Measurements from ENCODE around the gene YY2. TPM values are rescaled to one million over a fixed set of nuclear protein-coding genes. Genes with fewer than 3 reads are reported as not detected.

YY2 gene
- total RNA-seq, 1 donor from 2014 or later, result 2.0 TPM

- Histone ChIP-seq H3K9ac (ENCODE audit: low read length) (no peak overlapping the region), H3K79me2 (ENCODE audit: insufficient read depth, low read length) (no peaks in the 10 kb centered on the region), H3K9me3 (ENCODE audit: insufficient read depth, low read depth, low read length) (no peaks in the 10 kb centered on the region), H3K36me3 (ENCODE audit: insufficient read depth, low read length) (no peaks in the 10 kb centered on the region), H3K27me3 (ENCODE audit: insufficient read depth, low read length) (no peaks in the 10 kb centered on the region), H4K20me1 (ENCODE audit: insufficient read depth, low read length) (no peaks in the 10 kb centered on the region), H3K4me3 (ENCODE audit: insufficient read depth, low read depth, low read length) (no peak overlapping the region), H3K4me2 (ENCODE audit: low read length) (no peak overlapping the region), H3K27ac (ENCODE audit: low read depth, low read length) (no peak overlapping the region), H2AFZ (ENCODE audit: low read depth, low read length) (no peak overlapping the region), H3K4me1 (ENCODE audit: insufficient read depth, low read length) (no peaks in the 10 kb centered on the region)
- Mint-ChIP-seq H3K36me3 (ENCODE audit: low read depth, unreplicated experiment) (no peaks in the 10 kb centered on the region), H3K4me1 (ENCODE audit: low read depth, unreplicated experiment) (peaks cover 16% of the 10 kb centered on the region), H3K4me3 (ENCODE audit: unreplicated experiment) (no peak overlapping the region), H3K9me3 (ENCODE audit: unreplicated experiment) (no peaks in the 10 kb centered on the region), H3K27ac (ENCODE audit: unreplicated experiment) (peak overlapping the region; percentile 62), H3K27me3 (ENCODE audit: low read depth, unreplicated experiment) (no peaks in the 10 kb centered on the region)
- DNase-seq (ENCODE audit: low read depth), result peak; percentile 63
- TF ChIP-seq, protein P1, sequence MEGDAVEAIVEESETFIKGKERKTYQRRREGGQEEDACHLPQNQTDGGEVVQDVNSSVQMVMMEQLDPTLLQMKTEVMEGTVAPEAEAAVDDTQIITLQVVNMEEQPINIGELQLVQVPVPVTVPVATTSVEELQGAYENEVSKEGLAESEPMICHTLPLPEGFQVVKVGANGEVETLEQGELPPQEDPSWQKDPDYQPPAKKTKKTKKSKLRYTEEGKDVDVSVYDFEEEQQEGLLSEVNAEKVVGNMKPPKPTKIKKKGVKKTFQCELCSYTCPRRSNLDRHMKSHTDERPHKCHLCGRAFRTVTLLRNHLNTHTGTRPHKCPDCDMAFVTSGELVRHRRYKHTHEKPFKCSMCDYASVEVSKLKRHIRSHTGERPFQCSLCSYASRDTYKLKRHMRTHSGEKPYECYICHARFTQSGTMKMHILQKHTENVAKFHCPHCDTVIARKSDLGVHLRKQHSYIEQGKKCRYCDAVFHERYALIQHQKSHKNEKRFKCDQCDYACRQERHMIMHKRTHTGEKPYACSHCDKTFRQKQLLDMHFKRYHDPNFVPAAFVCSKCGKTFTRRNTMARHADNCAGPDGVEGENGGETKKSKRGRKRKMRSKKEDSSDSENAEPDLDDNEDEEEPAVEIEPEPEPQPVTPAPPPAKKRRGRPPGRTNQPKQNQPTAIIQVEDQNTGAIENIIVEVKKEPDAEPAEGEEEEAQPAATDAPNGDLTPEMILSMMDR (IDR thresholded peaks at IDR 0.05; ENCODE audit: insufficient read depth, low read depth, low read length), result no peak
- TF ChIP-seq EZH2 (IDR thresholded peaks at IDR 0.05; ENCODE audit: insufficient read depth, low read length), result no peak
- no peak for FAIRE-seq
Measured at GRCh38 chrX:21885568-21885967, 29.8 kb downstream of the YY2 start.

- H3K27ac Mint-ChIP-seq (ENCODE audit: unreplicated experiment), result peak overlapping the region; percentile 47
- no peak overlapping the region for H3K4me3 Mint-ChIP-seq (ENCODE audit: unreplicated experiment)
- Histone ChIP-seq H3K36me3 (ENCODE audit: insufficient read depth, low read length) (no peaks in the 10 kb centered on the region), H3K4me2 (ENCODE audit: low read length) (no peak overlapping the region), H3K27me3 (ENCODE audit: insufficient read depth, low read length) (no peaks in the 10 kb centered on the region), H3K27ac (ENCODE audit: low read depth, low read length) (no peak overlapping the region), H3K4me3 (ENCODE audit: insufficient read depth, low read depth, low read length) (no peak overlapping the region), H3K4me1 (ENCODE audit: insufficient read depth, low read length) (no peaks in the 10 kb centered on the region), H4K20me1 (ENCODE audit: insufficient read depth, low read length) (no peaks in the 10 kb centered on the region), H3K9me3 (ENCODE audit: insufficient read depth, low read depth, low read length) (no peaks in the 10 kb centered on the region), H2AFZ (ENCODE audit: low read depth, low read length) (no peak overlapping the region), H3K79me2 (ENCODE audit: insufficient read depth, low read length) (no peaks in the 10 kb centered on the region), H3K9ac (ENCODE audit: low read length) (no peak overlapping the region)
- FAIRE-seq (no peak), DNase-seq (ENCODE audit: low read depth) (no peak)
- no peak for TF ChIP-seq EZH2 (IDR thresholded peaks at IDR 0.05; ENCODE audit: insufficient read depth, low read length)
- TF ChIP-seq, protein P1 (IDR thresholded peaks at IDR 0.05; ENCODE audit: insufficient read depth, low read depth, low read length), result no peak
- no peaks in the 10 kb centered on the region for H3K9me3 Mint-ChIP-seq (ENCODE audit: unreplicated experiment)
- H3K36me3 Mint-ChIP-seq (ENCODE audit: low read depth, unreplicated experiment), result no peaks in the 10 kb centered on the region
- no peaks in the 10 kb centered on the region for H3K27me3 Mint-ChIP-seq (ENCODE audit: low read depth, unreplicated experiment)
- peaks cover 3% of the 10 kb centered on the region for H3K4me1 Mint-ChIP-seq (ENCODE audit: low read depth, unreplicated experiment)
Measured at GRCh38 chrX:21905313-21905712, 49.5 kb downstream of the YY2 start.

DNA sequence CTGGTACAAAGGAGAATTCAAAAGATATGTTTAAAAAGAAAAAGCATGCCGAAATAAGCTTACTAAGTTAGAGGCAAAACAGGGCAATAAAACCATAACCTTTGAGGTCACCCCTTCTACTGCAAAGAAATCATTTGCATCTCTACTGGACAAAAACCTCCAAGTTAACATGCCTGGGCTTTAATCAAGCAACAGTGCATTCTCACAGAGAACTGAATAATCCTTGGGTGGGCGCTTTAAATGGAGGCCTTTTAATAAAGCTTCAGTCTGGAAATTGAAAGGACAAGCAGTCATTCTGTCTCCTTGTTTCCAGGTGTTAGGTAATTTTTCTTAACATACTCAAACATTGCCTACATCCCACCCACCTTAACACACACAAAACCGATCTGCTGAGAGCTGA, 50.2 kb downstream of the YY2 start:
- no peak overlapping the region for H3K27ac ChIP-seq (ENCODE audit: low read depth, low read length)
- no peak overlapping the region for H3K4me3 Mint-ChIP-seq (ENCODE audit: unreplicated experiment)
- DNase-seq (ENCODE audit: low read depth), result no peak

More for the DNA sequence above, 50.2 kb downstream of the YY2 start:
- Mint-ChIP-seq H3K27me3 (ENCODE audit: low read depth, unreplicated experiment) (no peaks in the 10 kb centered on the region), H3K27ac (ENCODE audit: unreplicated experiment) (no peak overlapping the region), H3K4me1 (ENCODE audit: low read depth, unreplicated experiment) (peaks cover 3% of the 10 kb centered on the region), H3K9me3 (ENCODE audit: unreplicated experiment) (no peaks in the 10 kb centered on the region), H3K36me3 (ENCODE audit: low read depth, unreplicated experiment) (no peaks in the 10 kb centered on the region)
- no peak overlapping the region for H3K4me3 ChIP-seq (ENCODE audit: insufficient read depth, low read depth, low read length)
- no peaks in the 10 kb centered on the region for H4K20me1 ChIP-seq (ENCODE audit: insufficient read depth, low read length)
- no peaks in the 10 kb centered on the region for H3K9me3 ChIP-seq (ENCODE audit: insufficient read depth, low read depth, low read length)
- FAIRE-seq, result no peak
- H3K9ac ChIP-seq (ENCODE audit: low read length), result no peak overlapping the region
- H3K79me2 ChIP-seq (ENCODE audit: insufficient read depth, low read length), result no peaks in the 10 kb centered on the region
- no peaks in the 10 kb centered on the region for H3K36me3 ChIP-seq (ENCODE audit: insufficient read depth, low read length)
- no peak overlapping the region for H3K4me2 ChIP-seq (ENCODE audit: low read length)
- no peak overlapping the region for H2AFZ ChIP-seq (ENCODE audit: low read depth, low read length)
- TF ChIP-seq, protein P1 (IDR thresholded peaks at IDR 0.05; ENCODE audit: insufficient read depth, low read depth, low read length), result no peak
- TF ChIP-seq EZH2 (IDR thresholded peaks at IDR 0.05; ENCODE audit: insufficient read depth, low read length), result no peak
- no peaks in the 10 kb centered on the region for H3K27me3 ChIP-seq (ENCODE audit: insufficient read depth, low read length)
- no peaks in the 10 kb centered on the region for H3K4me1 ChIP-seq (ENCODE audit: insufficient read depth, low read length)

Measured in astrocyte (in vitro differentiated cells and primary cell).